HepG2 (cell line): ENCODE data around the gene FGD2. TPM values are rescaled to one million over a fixed set of nuclear protein-coding genes. Genes with fewer than 3 reads are reported as not detected.

Source experiments
- ADNP ChIP-seq: sonication (generic); formaldehyde crosslinking; IDR thresholded peaks from 2 replicates; pipeline ENCODE4 v1.4.0; 2020; ENCODE audit warnings: missing genetic modification reagents
- HES4 ChIP-seq: sonication (generic); formaldehyde crosslinking; IDR thresholded peaks from 2 replicates; pipeline ENCODE4 v1.9.0; 2021; ENCODE audit warnings: mild to moderate bottlenecking, missing genetic modification reagents, borderline replicate concordance
- HNRNPL ChIP-seq: fragments of 200-400 bp; formaldehyde crosslinking; IDR thresholded peaks from 2 replicates; pipeline ENCODE4 v1.6.1; 2017; ENCODE audit warnings: mild to moderate bottlenecking, low read depth, low read length
- MLX ChIP-seq: IDR thresholded peaks from 2 replicates; pipeline ENCODE4 v1.6.1; 2016
- THAP11 ChIP-seq: IDR thresholded peaks from 2 replicates; pipeline ENCODE4 v1.6.1; 2016; ENCODE audit warnings: missing biosample characterization, missing genetic modification reagents
- TRIM22 ChIP-seq: fragments of 450-650 bp; IDR thresholded peaks from 2 replicates; pipeline ENCODE4 v1.6.1; 2017
- polyA plus RNA-seq, 8 experiments: library from polyadenylated mRNA; depleted of rRNA in 3 of 8; stranded (reverse) in 7 of 8; unstranded in 1 of 8; fragments of >200 nt; fragmentation: Illumina TruSeq in 4 of 8; extraction: Trizol in 4 of 8; gene quantifications; 2 replicates each; pipeline versions ENCODE4 v1.2.1 to v1.2.3, GENCODE V29; 2011 to 2016; ENCODE audit warnings: low read depth in 4 of 8, missing spikeins in 1 of 8, mixed read lengths in 1 of 8; ENCODE audit not compliant: insufficient read depth in 1 of 8
- total RNA-seq, 5 experiments: library from RNA; depleted of rRNA; stranded (reverse); fragments of >200 nt; fragmentation: Illumina TruSeq; extraction: Trizol; gene quantifications; 2 replicates each; pipeline ENCODE4 v1.2.3, GENCODE V29; 2016; ENCODE audit warnings: low read depth in 1 of 5
- TF ChIP-seq, protein P1 (sequence below): sonication (generic); formaldehyde crosslinking; IDR thresholded peaks from 2 replicates; pipeline ENCODE4 v1.4.0; 2020; ENCODE audit warnings: missing genetic modification reagents
- TF ChIP-seq, protein P2 (sequence below): sonication (generic); formaldehyde crosslinking; IDR thresholded peaks from 2 replicates; pipeline ENCODE4 v1.4.0; 2020; ENCODE audit warnings: mild to moderate bottlenecking, low read depth, missing genetic modification reagents
- TF ChIP-seq, protein P3 (sequence below): sonication (generic); formaldehyde crosslinking; IDR thresholded peaks from 2 replicates; pipeline ENCODE4 v1.9.0; 2021; ENCODE audit warnings: missing genetic modification reagents, borderline replicate concordance
- TF ChIP-seq, protein P4 (sequence below): sonication (generic); formaldehyde crosslinking; IDR thresholded peaks from 2 replicates; pipeline ENCODE4 v1.5.1; 2020; ENCODE audit warnings: mild to moderate bottlenecking, missing genetic modification reagents, moderate library complexity
- TF ChIP-seq, protein P5 (sequence below): sonication (generic); formaldehyde crosslinking; IDR thresholded peaks from 2 replicates; pipeline ENCODE4 v1.8.1; 2022; ENCODE audit warnings: low read depth, mild to moderate bottlenecking, missing genetic modification reagents

The FGD2 gene
- total and polyA plus RNA-seq, 2 of the 13 experiments (the other 11 are each of a cell fraction or from before 2014, with no cell fraction given), result not detected

DNA sequence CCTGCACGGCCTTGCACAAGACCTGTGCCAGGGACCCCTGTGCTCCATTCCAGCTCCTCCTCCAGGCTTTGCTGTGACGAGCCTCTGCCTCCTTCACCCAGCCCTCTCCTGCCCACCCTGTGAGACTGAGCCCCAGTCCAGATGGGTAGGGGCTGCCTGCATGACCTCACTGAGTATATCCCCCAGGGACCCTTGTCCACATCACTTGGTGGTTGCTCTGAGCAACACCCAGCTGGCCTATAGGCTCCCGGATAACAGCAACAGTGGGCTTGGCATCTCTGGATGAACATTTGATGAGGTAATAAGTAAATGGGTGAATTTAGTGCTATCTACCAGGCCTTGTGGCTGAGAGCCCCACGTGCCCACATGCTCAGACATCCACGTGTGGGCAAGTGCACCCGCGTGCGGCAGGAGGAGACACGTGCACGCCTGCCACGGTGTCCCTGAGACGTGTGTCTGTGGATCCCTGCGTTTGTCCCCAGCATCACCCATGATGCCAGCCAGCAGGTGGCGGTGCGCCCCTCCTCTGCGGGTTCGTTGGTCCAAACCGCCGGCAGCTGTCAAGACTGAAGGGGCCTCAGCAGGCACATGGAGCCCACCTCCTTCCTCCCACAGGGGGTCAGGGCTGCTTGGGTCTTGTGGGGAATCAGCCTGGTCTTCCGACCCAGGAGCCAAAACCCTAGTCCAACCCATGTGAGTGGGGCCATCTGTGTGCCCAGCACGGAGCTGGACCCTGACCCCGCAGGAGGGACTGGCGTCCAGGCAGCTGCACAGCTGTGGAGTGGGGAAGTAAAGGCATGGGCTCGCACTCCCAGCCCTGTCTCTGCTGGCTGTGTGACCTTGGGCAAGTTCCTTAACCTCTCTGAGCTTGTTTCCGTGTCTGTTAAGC is 45.9 kb downstream of the FGD2 start (continued):
- TF ChIP-seq, protein P1, sequence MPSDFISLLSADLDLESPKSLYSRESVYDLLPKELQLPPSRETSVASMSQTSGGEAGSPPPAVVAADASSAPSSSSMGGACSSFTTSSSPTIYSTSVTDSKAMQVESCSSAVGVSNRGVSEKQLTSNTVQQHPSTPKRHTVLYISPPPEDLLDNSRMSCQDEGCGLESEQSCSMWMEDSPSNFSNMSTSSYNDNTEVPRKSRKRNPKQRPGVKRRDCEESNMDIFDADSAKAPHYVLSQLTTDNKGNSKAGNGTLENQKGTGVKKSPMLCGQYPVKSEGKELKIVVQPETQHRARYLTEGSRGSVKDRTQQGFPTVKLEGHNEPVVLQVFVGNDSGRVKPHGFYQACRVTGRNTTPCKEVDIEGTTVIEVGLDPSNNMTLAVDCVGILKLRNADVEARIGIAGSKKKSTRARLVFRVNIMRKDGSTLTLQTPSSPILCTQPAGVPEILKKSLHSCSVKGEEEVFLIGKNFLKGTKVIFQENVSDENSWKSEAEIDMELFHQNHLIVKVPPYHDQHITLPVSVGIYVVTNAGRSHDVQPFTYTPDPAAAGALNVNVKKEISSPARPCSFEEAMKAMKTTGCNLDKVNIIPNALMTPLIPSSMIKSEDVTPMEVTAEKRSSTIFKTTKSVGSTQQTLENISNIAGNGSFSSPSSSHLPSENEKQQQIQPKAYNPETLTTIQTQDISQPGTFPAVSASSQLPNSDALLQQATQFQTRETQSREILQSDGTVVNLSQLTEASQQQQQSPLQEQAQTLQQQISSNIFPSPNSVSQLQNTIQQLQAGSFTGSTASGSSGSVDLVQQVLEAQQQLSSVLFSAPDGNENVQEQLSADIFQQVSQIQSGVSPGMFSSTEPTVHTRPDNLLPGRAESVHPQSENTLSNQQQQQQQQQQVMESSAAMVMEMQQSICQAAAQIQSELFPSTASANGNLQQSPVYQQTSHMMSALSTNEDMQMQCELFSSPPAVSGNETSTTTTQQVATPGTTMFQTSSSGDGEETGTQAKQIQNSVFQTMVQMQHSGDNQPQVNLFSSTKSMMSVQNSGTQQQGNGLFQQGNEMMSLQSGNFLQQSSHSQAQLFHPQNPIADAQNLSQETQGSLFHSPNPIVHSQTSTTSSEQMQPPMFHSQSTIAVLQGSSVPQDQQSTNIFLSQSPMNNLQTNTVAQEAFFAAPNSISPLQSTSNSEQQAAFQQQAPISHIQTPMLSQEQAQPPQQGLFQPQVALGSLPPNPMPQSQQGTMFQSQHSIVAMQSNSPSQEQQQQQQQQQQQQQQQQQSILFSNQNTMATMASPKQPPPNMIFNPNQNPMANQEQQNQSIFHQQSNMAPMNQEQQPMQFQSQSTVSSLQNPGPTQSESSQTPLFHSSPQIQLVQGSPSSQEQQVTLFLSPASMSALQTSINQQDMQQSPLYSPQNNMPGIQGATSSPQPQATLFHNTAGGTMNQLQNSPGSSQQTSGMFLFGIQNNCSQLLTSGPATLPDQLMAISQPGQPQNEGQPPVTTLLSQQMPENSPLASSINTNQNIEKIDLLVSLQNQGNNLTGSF (CRISPR knock-in tag), result no peak
- 0 out of 2 replicates have a peak, but pooled peaks have one; percentile 33 for TF ChIP-seq THAP11 (CRISPR knock-in tag)
- peak; percentile 52 for TF ChIP-seq MLX (CRISPR knock-in tag)
- peak; percentile 93 for TF ChIP-seq ADNP
- TF ChIP-seq HNRNPL, result peak; percentile 72; the same call in 1 of the 2 replicates
- TF ChIP-seq HES4 (CRISPR knock-in tag), result no peak
- TF ChIP-seq, protein P2, sequence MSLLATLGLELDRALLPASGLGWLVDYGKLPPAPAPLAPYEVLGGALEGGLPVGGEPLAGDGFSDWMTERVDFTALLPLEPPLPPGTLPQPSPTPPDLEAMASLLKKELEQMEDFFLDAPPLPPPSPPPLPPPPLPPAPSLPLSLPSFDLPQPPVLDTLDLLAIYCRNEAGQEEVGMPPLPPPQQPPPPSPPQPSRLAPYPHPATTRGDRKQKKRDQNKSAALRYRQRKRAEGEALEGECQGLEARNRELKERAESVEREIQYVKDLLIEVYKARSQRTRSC (CRISPR knock-in tag), result 0 out of 2 replicates have a peak, but pooled peaks have one; percentile 69
- TF ChIP-seq TRIM22, result no peak
- TF ChIP-seq, protein P3, sequence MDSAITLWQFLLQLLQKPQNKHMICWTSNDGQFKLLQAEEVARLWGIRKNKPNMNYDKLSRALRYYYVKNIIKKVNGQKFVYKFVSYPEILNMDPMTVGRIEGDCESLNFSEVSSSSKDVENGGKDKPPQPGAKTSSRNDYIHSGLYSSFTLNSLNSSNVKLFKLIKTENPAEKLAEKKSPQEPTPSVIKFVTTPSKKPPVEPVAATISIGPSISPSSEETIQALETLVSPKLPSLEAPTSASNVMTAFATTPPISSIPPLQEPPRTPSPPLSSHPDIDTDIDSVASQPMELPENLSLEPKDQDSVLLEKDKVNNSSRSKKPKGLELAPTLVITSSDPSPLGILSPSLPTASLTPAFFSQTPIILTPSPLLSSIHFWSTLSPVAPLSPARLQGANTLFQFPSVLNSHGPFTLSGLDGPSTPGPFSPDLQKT (CRISPR knock-in tag), result no peak
- TF ChIP-seq, protein P4, sequence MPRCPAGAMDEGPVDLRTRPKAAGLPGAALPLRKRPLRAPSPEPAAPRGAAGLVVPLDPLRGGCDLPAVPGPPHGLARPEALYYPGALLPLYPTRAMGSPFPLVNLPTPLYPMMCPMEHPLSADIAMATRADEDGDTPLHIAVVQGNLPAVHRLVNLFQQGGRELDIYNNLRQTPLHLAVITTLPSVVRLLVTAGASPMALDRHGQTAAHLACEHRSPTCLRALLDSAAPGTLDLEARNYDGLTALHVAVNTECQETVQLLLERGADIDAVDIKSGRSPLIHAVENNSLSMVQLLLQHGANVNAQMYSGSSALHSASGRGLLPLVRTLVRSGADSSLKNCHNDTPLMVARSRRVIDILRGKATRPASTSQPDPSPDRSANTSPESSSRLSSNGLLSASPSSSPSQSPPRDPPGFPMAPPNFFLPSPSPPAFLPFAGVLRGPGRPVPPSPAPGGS (CRISPR knock-in tag), result peak; percentile 43; the same call in 1 of the 2 replicates
- TF ChIP-seq, protein P5, sequence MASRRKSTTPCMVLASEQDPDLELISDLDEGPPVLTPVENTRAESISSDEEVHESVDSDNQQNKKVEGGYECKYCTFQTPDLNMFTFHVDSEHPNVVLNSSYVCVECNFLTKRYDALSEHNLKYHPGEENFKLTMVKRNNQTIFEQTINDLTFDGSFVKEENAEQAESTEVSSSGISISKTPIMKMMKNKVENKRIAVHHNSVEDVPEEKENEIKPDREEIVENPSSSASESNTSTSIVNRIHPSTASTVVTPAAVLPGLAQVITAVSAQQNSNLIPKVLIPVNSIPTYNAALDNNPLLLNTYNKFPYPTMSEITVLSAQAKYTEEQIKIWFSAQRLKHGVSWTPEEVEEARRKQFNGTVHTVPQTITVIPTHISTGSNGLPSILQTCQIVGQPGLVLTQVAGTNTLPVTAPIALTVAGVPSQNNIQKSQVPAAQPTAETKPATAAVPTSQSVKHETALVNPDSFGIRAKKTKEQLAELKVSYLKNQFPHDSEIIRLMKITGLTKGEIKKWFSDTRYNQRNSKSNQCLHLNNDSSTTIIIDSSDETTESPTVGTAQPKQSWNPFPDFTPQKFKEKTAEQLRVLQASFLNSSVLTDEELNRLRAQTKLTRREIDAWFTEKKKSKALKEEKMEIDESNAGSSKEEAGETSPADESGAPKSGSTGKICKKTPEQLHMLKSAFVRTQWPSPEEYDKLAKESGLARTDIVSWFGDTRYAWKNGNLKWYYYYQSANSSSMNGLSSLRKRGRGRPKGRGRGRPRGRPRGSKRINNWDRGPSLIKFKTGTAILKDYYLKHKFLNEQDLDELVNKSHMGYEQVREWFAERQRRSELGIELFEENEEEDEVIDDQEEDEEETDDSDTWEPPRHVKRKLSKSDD (CRISPR knock-in tag), result no peak
